Testis (tissue), 2 donors: Measurements from ENCODE around the gene CEP72.

Experiments used
- POLR2A ChIP-seq: fragments of 450-650 bp; IDR thresholded peaks from one replicate; pipeline ENCODE4 v1.6.1; 2017; ENCODE audit warnings: antibody characterized with exemption, mild to moderate bottlenecking, moderate library complexity
- TF ChIP-seq, protein P1 (sequence below), 3 experiments: fragments of 450-650 bp in 2 of 3; fragments of 200-600 bp in 1 of 3; sonication (generic) in 1 of 3; IDR thresholded peaks; one replicate each; pipeline ENCODE4 v1.5.1; 2016 to 2019; ENCODE audit warnings: antibody characterized with exemption in 3 of 3, mild to moderate bottlenecking in 2 of 3, moderate library complexity in 1 of 3

DNA sequence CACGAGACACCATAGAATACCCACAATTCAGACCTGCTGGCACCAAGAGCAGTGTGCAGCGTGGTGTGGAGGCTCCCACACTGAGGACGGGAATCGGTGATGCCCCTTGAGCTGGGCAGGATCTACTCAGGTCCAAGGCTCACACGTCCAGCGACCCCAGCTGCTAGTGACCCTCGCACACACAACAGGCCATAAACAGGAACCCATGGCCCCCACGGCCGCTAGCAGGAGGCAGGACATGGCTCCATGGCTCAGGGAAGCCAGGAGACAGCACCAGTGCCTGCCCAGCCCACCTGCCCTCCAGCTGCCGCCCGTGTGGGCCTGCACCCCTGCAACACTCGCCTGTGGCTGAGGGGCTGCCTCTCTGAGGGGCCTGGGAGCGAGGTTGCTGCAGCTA, 44.5 kb upstream of the CEP72 start:
- TF ChIP-seq, protein P1, sequence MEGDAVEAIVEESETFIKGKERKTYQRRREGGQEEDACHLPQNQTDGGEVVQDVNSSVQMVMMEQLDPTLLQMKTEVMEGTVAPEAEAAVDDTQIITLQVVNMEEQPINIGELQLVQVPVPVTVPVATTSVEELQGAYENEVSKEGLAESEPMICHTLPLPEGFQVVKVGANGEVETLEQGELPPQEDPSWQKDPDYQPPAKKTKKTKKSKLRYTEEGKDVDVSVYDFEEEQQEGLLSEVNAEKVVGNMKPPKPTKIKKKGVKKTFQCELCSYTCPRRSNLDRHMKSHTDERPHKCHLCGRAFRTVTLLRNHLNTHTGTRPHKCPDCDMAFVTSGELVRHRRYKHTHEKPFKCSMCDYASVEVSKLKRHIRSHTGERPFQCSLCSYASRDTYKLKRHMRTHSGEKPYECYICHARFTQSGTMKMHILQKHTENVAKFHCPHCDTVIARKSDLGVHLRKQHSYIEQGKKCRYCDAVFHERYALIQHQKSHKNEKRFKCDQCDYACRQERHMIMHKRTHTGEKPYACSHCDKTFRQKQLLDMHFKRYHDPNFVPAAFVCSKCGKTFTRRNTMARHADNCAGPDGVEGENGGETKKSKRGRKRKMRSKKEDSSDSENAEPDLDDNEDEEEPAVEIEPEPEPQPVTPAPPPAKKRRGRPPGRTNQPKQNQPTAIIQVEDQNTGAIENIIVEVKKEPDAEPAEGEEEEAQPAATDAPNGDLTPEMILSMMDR (IDR thresholded peaks at IDR 0.05): no peak
- no peak for TF ChIP-seq POLR2A
